Measurements from ENCODE around the gene RIN3. TPM values are rescaled to one million over a fixed set of nuclear protein-coding genes. Genes with fewer than 3 reads are reported as not detected.
"Not testable (repeated sequence)": the region's sequence is repeated elsewhere in the genome, so short reads cannot be mapped to it uniquely, and the experiment has no call there.

Gene RIN3
- total RNA-seq, 1 experiment from 2014 or later: not detected

DNA sequence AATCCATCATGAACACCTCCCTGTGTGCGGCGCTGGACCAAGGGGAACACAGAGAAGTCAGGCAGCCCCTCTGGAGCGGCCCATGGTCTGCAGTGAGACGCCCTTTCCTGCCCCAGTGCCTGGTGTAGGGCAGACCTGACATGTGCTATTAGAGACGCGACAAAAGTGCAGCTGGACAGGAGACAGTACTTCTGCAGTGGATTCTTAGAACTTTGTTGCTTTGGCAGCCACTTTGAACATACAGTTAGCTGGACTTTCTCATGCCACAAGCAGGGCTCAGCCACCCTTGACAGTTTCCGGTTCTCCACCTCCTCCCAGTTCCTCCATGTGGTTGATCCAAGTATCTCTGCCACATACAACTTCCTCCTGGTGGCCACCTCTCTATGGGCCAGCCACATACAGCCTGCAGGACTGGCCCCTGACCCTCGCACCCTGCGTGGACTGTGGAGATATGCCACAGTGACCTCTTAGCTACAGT, 188.9 kb downstream of the RIN3 start:
- no peak for DNase-seq (ENCODE audit: low read depth)
- in situ Hi-C loops (cut with HindIII; ENCODE audit: low pct_unique_long_range_greater_than_20kb, low sequenced_read_pairs): no loop called here

DNA sequence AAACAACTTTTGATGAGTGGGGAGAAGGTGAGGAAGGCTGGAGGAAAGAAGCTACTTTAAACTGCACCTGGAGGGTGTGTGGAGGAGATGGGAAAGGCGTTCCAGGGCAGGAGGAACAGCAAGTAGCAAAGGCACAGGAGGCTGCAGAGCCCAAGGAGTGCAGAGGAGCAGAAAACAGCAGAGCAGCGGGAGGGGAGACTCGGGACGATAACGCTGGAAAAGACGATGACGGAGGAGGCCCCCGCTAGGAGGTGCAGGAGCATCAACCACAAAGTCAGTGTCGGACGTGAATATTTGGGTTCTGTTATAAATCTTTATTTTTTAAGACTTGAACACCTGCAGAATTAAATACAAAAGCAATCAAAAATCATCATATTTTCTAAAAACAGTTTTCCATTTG, 189.9 kb downstream of the RIN3 start:
- no peak for DNase-seq (ENCODE audit: low read depth)
- in situ Hi-C loops (cut with HindIII; ENCODE audit: low pct_unique_long_range_greater_than_20kb, low sequenced_read_pairs): no loop called here

DNA sequence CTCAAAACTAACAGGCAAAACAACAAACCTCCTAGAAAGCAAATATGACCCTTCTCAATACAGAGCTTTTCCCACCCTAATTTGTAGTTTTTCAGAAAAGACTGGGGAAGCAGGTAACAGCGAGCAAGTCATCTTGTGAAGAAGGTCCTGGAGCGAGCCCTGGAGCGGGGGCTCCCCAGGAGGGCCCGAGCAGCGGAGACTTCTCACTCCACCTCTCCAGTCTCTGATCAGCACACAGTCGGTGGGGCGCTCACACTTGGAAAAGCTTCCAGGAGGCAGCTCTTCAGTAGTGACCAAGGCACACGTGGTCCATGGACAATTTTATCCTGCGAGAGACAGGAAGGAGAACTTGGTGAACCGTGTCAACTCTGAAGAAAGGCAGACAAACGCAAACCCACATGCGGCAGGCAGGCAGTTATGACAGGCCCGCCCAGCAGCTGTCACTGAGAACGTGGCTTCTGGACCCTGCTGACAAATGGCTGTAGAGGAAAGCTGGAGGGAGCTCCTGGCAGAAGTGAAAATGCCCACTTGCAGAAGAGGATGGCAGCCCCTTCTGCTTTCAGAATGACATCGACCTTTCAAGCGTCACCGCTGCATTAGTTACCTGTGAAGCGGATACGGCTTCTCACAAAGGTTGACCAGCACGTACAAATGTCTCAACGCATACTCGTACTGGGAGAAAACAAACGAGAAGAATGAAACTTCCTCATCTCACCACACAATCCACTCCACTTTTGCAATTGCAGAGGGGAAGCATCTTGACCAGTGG, 190.6 kb downstream of the RIN3 start:
- in situ Hi-C loops (cut with HindIII; ENCODE audit: low pct_unique_long_range_greater_than_20kb, low sequenced_read_pairs): no loop called here
- no peak for DNase-seq (ENCODE audit: low read depth)

DNA sequence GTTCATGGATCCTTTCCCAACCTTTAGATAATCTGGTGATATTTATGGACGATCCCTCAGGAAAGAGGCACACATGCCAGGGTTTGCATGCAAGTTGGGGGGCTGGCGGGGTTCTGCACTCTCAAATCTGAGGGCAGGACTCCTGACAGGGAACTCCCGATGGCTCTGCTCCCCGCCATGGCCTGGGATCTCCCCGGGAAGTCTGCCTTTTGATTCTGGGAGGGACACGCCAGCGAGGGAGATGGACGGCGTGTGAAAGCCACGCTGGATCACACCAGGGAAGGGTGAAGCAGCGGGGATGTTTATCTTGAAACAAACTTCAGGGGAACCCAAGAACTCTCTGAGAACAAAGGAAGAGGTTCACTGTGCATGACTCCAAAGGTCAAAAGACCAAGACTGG, 191.2 kb downstream of the RIN3 start:
- in situ Hi-C loops (cut with HindIII; ENCODE audit: low pct_unique_long_range_greater_than_20kb, low sequenced_read_pairs): no loop called here
- no peak for DNase-seq (ENCODE audit: low read depth)

DNA sequence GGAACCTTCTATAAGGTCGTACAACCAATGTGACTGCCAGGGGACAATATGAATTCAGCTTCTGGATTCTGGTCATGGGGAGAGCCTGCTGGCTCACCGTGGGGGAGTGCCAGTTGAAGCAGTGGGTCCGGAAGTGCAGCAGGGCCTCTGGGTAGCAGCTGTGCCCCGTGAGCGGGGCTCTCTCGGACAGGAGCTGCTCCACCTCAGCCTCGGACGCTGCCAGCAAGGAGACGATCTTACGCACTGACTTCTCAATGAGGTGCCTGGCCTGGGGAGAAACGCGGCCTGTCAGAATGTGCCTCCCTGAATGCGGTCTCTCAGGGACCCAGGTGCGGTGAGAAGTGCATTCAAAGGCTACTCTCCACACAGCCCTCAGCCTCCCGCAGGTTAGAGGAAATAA, 192.8 kb downstream of the RIN3 start:
- in situ Hi-C loops (cut with HindIII; ENCODE audit: low pct_unique_long_range_greater_than_20kb, low sequenced_read_pairs): no loop called here

DNA sequence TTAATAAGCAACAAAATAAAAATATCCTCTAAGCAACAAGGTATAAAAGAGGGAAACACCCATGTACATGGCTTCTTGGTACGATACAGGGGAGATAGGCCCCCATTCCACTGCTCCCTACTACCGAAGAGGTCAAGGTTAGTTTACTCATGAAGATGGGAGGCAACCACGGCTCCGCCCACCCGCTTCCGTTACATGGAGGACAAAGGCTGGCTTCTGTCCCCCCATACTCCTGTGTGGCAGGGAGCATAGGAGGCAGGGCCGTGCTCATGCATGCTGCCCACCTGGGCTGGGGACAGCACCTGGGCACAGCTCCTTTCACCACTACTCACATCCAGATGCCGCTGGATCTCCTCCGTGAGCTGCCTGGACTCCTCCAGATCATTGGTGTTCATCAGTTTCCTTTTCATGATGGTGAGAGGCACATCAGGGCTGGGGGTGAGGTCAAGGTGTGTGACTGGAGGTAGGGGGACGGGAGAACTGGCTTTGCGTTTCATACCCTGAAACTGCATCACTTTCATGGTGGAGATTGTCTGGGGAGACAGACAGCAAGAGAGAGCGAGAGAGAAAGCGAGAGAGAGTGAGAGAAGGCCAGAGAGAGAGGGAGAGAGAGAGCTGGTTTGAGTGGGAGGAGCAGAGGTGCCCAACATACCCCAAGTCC, 195.9 kb downstream of the RIN3 start:
- in situ Hi-C loops (cut with HindIII; ENCODE audit: low pct_unique_long_range_greater_than_20kb, low sequenced_read_pairs): no loop called here
- no peak for DNase-seq (ENCODE audit: low read depth)

More for the DNA sequence above, 192.8 kb downstream of the RIN3 start:
- DNase-seq (ENCODE audit: low read depth): no peak

DNA sequence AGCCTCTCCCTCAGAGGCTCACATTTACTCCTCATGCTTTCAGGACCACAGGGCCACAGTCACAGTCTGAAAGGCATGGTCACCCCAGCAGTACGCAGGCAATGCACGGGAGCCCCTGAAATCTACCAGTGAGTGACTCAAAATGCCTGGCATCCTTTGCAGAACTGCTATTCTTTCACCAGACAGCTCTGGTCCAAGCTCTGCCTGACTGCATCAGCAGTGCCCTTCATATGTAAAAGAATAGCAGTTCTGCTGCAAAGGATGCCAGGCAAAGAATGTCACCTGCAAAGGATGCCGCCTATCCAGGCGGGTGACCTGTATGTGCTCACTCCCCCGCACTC, 196.4 kb downstream of the RIN3 start:
- no peak for DNase-seq (ENCODE audit: low read depth)
- in situ Hi-C loops (cut with HindIII; ENCODE audit: low pct_unique_long_range_greater_than_20kb, low sequenced_read_pairs): no loop called here

DNA sequence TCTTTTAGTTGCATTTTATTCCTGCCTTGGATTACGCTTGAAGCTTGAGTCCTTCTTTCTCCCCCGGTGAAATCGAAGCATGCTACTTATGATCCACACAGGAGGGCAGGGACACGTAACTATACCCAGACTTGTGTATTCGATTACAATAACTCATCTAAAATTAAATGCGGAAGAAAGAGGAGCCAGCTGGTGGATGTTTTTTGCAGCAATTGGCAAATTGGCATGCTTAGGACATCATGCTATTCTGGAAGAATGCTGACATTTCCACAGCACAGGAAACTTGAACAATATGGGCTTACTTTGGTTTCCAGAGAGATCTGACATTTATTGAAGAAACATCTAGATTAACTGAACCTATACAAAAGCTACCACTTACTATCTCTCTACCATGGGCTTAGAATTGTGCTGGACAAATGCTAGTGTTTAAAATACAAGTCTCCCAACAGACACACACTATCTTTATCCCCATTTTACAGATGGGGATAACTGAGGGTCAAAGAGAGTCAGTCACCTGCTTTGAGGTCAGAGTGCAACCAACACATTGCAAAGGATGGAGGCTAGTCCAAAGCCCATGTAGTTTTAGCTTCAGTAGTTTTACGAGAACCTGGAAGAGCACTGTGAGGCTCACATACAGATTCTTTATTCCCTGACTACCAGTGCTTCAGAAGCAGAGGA, 198.5 kb downstream of the RIN3 start:
- no peak for DNase-seq (ENCODE audit: low read depth)
- in situ Hi-C loops (cut with HindIII; ENCODE audit: low pct_unique_long_range_greater_than_20kb, low sequenced_read_pairs): no loop called here

DNA sequence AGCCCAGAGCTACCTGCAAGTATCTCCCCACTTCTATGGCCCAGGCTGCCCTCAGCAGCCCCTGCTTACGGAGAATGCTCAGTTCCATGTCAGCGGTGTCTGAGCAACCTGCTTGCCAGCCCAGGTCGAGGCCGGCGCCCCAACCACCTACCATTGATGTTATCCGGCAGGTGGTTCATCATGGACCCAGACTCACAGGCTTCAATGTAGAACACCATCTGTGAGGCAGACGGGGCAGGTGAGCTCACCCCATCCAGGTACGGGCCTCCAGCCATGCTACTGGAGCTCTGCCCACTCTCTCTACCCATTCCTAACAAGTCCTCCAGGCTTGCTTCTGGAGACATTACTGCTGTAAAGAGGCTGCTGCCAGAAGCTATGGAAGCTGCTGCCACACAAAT, 199.1 kb downstream of the RIN3 start:
- no peak for DNase-seq (ENCODE audit: low read depth)
- in situ Hi-C loops (cut with HindIII; ENCODE audit: low pct_unique_long_range_greater_than_20kb, low sequenced_read_pairs): no loop called here

DNA sequence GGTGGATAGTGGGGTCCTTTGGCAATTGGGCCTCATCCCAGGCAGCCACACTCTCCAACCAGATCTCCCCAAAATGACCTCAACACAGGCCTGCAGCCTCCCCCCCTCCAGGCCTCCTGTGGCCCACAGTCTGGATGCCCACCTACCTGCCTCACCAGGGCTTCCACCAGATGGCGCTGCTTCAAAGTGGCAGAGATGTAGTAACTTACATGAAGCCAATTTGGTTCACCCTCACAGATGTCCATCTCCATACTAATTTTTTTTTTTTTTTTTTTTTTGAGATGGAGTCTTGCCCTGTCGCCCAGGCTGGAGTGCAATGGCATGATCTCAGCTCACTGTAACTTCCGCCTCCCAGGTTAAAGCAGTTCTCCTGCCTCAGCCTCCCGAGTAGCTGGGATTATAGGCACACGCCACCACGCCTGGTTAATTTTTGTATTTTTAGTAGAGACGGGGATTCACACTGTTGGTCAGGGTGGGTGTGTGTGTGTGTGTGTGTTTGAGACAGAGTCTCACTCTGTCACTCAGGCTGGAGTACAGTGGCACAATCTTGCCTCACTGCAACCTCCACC, 201.2 kb downstream of the RIN3 start:
- in situ Hi-C loops (cut with HindIII; ENCODE audit: low pct_unique_long_range_greater_than_20kb, low sequenced_read_pairs): not testable (repeated sequence)

DNA sequence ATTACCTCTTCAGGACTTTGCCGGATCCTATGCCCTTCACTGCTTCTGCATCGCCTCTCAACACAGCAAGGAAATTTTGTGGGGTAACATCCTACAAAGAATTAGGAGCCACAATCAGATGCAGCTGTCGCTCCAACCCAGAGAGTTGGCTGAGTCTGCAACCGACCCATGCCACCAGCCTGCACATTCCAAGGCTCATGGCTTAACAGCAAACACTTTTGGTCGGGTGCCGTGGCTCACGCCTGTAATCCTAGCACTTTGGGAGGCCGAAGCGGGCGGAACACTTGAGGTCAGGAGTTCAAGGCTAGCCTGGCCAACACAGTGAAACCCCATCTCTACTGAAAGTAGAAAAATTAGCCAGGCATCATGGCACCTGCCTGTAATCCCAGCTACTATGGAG, 202.6 kb downstream of the RIN3 start:
- in situ Hi-C loops (cut with HindIII; ENCODE audit: low pct_unique_long_range_greater_than_20kb, low sequenced_read_pairs): no loop called here

More for the DNA sequence above, 201.2 kb downstream of the RIN3 start:
- DNase-seq (ENCODE audit: low read depth): not testable (repeated sequence)

DNA sequence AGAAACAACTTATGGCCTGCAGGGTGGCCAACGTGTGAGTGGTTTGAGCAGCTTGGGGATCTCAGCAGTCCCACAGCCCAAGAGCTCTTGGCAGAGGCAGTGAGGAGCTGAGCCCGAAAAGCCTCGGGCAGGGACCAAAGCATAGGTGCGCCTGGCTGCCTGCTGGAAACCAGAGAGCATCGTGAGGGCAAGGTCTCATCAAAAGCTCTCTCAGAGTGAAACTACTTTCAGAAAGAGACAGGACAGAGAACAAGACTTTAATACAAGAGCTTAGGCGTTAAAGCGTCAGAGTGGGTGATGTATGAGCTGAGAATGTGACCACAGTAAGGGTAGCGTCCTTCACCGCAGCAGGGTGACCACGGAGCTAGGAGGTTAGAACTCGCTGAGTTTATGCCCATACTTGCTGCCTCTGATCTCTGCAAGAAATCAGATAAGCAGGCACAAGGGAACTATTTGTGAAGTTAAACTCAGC, 204.0 kb downstream of the RIN3 start:
- DNase-seq (ENCODE audit: low read depth): no peak
- in situ Hi-C loops (cut with HindIII; ENCODE audit: low pct_unique_long_range_greater_than_20kb, low sequenced_read_pairs): no loop called here

More for the DNA sequence above, 202.6 kb downstream of the RIN3 start:
- DNase-seq (ENCODE audit: low read depth): no peak

DNA sequence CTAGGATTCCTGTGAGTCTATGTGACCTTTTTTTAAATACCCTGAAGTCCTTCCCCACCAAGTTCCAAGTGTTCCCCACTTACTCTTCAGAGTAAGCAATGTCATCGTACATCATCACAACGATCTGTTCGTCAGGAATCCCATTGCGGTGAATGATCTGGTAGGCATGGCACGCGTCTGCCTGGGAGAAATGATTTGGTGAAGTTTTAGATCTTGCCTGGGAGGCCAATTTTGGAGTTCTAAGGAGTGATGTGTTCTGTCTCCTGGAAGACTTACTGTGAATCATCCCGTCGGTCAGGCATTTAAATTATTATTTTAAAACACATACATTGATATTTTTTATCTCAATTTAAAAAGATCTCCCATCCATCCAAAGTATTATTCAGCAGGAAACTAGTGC, 205.1 kb downstream of the RIN3 start:
- in situ Hi-C loops (cut with HindIII; ENCODE audit: low pct_unique_long_range_greater_than_20kb, low sequenced_read_pairs): no loop called here
- DNase-seq (ENCODE audit: low read depth): no peak

DNA sequence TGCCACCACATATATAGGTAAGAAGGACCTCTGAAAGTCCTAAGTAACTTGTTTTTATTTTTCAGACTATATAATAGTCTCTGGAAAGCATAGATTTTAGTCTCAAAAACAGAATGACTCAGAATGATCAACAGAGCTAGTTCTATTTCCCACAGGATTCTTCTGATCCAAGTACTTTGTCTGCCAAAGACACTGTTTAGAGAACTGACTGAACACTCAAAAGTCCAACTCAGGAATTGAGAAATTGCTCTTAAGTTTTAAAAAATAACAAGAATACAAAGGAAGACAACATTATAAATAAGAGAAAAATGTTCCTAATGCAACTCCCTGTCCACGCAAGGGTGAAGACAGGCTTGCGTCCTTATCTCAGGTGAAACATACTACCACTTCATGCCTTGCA, 205.8 kb downstream of the RIN3 start:
- in situ Hi-C loops (cut with HindIII; ENCODE audit: low pct_unique_long_range_greater_than_20kb, low sequenced_read_pairs): no loop called here

DNA sequence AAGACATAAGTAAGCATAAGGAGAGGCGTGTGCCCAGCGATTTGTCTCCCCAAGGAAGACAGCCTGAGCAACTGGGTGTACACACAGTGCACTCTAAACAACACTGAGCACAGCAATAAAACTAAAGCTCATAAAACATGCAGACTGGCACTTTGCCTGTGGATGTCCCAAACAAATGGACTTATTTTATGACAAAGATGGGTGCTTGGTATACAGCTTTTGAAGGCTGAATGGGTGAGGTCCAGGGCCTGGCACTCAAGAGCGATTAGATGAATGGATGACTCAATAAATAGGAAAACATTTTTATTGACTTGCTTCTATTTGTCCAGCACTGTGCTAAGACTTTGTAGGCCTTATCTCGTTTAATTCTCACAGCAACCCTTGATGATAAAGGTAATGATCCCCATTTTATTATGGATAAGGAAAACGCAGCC, 206.3 kb downstream of the RIN3 start:
- in situ Hi-C loops (cut with HindIII; ENCODE audit: low pct_unique_long_range_greater_than_20kb, low sequenced_read_pairs): no loop called here
- DNase-seq (ENCODE audit: low read depth): no peak

More for the DNA sequence above, 205.8 kb downstream of the RIN3 start:
- DNase-seq (ENCODE audit: low read depth): no peak

DNA sequence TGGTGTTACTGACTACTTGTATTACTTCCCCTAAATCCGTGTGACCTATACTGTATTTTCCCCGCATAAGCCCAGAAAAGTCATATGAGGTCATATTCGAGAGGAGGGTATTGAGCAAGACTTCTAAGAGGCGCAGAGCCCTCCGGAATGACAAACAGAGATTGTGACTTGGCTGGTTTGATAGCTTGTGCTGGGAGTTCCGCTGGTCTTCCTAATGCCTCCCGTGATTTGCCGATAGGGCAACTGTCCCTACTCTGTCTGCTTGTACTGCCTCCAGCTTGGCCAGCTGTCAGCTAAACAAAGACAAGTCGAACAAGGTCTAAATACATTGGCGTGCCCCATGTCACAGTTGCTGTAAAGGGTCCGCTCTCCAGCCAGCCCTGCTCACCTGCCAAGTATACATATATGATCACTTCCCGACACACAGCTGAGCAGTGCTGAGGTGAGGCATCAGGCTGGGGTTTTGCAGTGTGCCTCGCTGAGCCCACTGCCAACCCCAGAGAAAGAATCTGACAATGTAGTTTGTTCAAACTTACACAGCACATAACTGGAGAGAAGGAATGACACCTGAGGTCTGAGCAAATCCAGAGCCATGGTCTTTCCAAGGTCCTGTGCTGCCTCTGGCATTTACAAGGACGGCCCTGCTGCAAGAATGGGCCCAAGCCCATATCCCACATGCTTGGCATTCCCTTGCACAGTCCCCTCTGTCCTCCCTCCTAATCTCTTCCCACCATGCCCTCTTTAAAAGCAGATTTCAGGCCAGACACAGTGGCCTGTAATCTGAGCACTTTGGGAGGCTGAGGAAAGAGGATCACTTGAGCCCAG, 211.1 kb downstream of the RIN3 start:
- DNase-seq (ENCODE audit: low read depth): no peak
- in situ Hi-C loops (cut with HindIII; ENCODE audit: low pct_unique_long_range_greater_than_20kb, low sequenced_read_pairs): no loop called here

DNA sequence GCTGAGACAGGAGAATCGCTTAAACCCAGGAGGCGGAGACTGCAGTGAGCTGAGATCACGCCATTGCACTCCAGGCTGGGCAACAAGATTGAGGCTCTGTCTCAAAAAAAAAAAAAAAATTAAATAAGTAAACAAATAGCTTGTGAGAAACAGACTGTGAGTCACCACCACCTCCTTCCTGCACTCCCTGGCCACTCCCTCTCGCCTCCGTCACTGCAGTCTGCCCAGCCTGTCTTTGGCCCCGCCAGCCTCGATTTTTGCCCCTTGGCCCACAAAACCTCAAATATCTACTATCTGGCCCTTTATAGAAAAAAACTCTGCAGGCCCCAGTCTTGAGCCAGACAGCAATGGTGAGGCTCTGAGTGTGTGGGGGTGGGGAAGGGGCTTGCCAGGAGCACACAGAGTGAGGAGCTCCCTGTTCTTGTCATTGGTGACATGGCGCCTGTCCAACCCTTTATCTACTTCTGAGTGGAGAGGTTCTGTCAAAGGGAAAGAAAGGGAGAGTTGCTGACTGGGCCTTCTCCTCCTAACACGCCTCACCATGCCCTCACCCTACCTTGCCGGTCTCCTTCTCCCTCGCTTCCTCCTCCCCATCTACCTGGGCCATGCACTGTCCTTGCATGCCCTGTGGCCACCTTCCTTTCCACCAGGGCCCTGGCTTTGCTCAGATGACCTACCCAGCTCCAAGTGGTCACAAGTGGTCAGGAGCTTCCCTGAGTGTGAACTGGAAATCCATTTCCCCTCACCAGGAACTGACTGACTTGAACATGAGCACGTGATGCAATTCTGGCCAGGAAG, 212.8 kb downstream of the RIN3 start:
- in situ Hi-C loops (cut with HindIII; ENCODE audit: low pct_unique_long_range_greater_than_20kb, low sequenced_read_pairs): no loop called here

More for the DNA sequence above, 212.8 kb downstream of the RIN3 start:
- DNase-seq (ENCODE audit: low read depth): peak; percentile 87

All from Caki2 (cell line).